ENCODE results near the gene PKD2L1.

GRCh38 chr10:100282907-100283306, 47.1 kb downstream of the PKD2L1 start:
- TF ChIP-seq POLR2A (IDR thresholded peaks at IDR 0.05) (no peak), CTCF (IDR thresholded peaks at IDR 0.05) (no peak)
